Astrocyte (in vitro differentiated cells and primary cell): ENCODE results near the gene DGKH. TPM values are rescaled to one million over a fixed set of nuclear protein-coding genes. Genes with fewer than 3 reads are reported as not detected.

Source experiments
- DNase-seq: peaks from one replicate; pipeline ENCODE4 v3.0.0-alpha.2; 2010; ENCODE audit warnings: low read depth
- FAIRE-seq: peaks from 2 replicates; lab custom pipeline; 2011; peaks lifted over from hg19 to GRCh38; lab: Jason Lieb, UNC
- H2AFZ ChIP-seq: 2 replicates; pipeline ENCODE4 v1.6.0; 2012; ENCODE audit warnings: low read depth, low read length, inconsistent platforms
- H3K27ac ChIP-seq: 2 replicates; pipeline ENCODE4 v1.5.1; 2011; ENCODE audit warnings: low read depth, low read length, inconsistent platforms
- H3K27me3 ChIP-seq: 2 replicates; pipeline ENCODE4 v1.6.0; 2011; ENCODE audit warnings: low read length, inconsistent platforms; ENCODE audit not compliant: insufficient read depth
- H3K36me3 ChIP-seq: 2 replicates; pipeline ENCODE4 v1.5.1; 2011; ENCODE audit warnings: low read length, inconsistent platforms; ENCODE audit not compliant: insufficient read depth
- H3K4me1 ChIP-seq: 2 replicates; pipeline ENCODE4 v1.5.1; 2011; ENCODE audit warnings: low read length, inconsistent platforms; ENCODE audit not compliant: insufficient read depth
- H3K4me2 ChIP-seq: 2 replicates; pipeline ENCODE4 v1.6.0; 2012; ENCODE audit warnings: low read length, inconsistent platforms
- H3K4me3 ChIP-seq: 2 replicates; pipeline ENCODE4 v1.5.1; 2011; ENCODE audit warnings: low read depth, mild to moderate bottlenecking, low read length, inconsistent platforms; ENCODE audit not compliant: insufficient read depth
- H3K79me2 ChIP-seq: 2 replicates; pipeline ENCODE4 v1.6.0; 2012; ENCODE audit warnings: mild to moderate bottlenecking, low read length, inconsistent platforms; ENCODE audit not compliant: insufficient read depth
- H3K9ac ChIP-seq: 2 replicates; pipeline ENCODE4 v1.6.0; 2012; ENCODE audit warnings: mild to moderate bottlenecking, low read length, inconsistent platforms
- H3K9me3 ChIP-seq: 2 replicates; pipeline ENCODE4 v1.5.1; 2012; ENCODE audit warnings: low read depth, mild to moderate bottlenecking, low read length, inconsistent platforms; ENCODE audit not compliant: insufficient read depth
- H4K20me1 ChIP-seq: 2 replicates; pipeline ENCODE4 v1.6.0; 2012; ENCODE audit warnings: low read length, inconsistent platforms; ENCODE audit not compliant: insufficient read depth
- H3K27ac Mint-ChIP-seq: one replicate; pipeline ENCODE4 v1.8.0; 2021; ENCODE audit warnings: mild to moderate bottlenecking, mixed read lengths; ENCODE audit not compliant: unreplicated experiment
- H3K27me3 Mint-ChIP-seq: one replicate; pipeline ENCODE4 v1.8.0; 2021; ENCODE audit warnings: low read depth, mixed read lengths; ENCODE audit not compliant: unreplicated experiment
- H3K36me3 Mint-ChIP-seq: one replicate; pipeline ENCODE4 v1.8.0; 2021; ENCODE audit warnings: low read depth, mixed read lengths; ENCODE audit not compliant: unreplicated experiment
- H3K4me1 Mint-ChIP-seq: one replicate; pipeline ENCODE4 v1.8.0; 2021; ENCODE audit warnings: low read depth, mixed read lengths; ENCODE audit not compliant: unreplicated experiment
- H3K4me3 Mint-ChIP-seq: one replicate; pipeline ENCODE4 v1.8.0; 2021; ENCODE audit warnings: mild to moderate bottlenecking, moderate library complexity, mixed read lengths; ENCODE audit not compliant: unreplicated experiment
- H3K9me3 Mint-ChIP-seq: one replicate; pipeline ENCODE4 v1.8.0; 2021; ENCODE audit warnings: mild to moderate bottlenecking, mixed read lengths; ENCODE audit not compliant: unreplicated experiment
- EZH2 ChIP-seq: IDR thresholded peaks from 2 replicates; pipeline ENCODE4 v1.6.1; 2012; ENCODE audit warnings: mild to moderate bottlenecking, low read length, inconsistent platforms; ENCODE audit not compliant: insufficient read depth
- total RNA-seq: library from RNA; stranded (reverse); gene quantifications from 2 replicates; pipeline ENCODE4 v1.2.1, GENCODE V29; 2021
- TF ChIP-seq, protein P1 (sequence below): IDR thresholded peaks from 2 replicates; pipeline ENCODE4 v1.5.1; 2011; ENCODE audit warnings: low read depth, mild to moderate bottlenecking, inconsistent platforms, low read length, moderate library complexity; ENCODE audit not compliant: insufficient read depth

Gene DGKH
- total RNA-seq, 1 donor from 2014 or later, result 16.4 TPM

DNA sequence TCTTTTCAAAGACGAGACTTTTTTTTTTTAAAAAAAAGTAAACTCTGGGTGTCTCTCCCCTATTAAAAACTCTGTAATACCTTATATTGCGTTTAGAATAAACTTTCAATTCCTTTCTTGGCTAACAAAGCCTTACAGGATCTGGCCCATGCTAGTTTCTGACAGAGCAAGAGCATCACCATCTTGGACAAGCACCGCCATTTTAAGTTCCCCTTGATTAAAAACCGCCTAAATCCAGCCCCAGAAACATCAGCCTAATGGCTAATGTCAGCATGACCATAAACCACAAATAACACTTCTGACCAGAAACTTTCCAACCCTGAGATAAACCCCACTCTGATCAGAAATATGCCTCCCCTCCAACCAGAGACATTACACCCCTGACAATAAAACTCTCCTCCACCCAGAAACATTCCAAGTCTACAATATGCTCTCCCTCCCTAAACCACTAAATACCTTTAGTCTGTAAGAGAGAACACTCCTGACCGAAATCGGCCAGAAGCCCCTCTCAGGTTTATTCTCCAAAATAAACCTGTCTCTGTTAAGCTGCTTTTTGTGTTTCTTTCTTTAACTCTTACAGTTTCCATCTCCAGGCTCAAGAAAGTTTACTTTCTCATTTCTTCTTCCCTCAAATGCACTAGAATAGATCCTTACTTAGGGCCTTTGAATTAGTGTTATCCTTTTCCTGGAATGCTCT is 221.9 kb downstream of the DGKH start:
- H3K27me3 ChIP-seq, result no peaks in the 10 kb centered on the region
- H3K36me3 Mint-ChIP-seq, result no peaks in the 10 kb centered on the region
- H3K79me2 ChIP-seq, result peaks cover 31% of the 10 kb centered on the region
- no peak for TF ChIP-seq EZH2
- TF ChIP-seq, protein P1, sequence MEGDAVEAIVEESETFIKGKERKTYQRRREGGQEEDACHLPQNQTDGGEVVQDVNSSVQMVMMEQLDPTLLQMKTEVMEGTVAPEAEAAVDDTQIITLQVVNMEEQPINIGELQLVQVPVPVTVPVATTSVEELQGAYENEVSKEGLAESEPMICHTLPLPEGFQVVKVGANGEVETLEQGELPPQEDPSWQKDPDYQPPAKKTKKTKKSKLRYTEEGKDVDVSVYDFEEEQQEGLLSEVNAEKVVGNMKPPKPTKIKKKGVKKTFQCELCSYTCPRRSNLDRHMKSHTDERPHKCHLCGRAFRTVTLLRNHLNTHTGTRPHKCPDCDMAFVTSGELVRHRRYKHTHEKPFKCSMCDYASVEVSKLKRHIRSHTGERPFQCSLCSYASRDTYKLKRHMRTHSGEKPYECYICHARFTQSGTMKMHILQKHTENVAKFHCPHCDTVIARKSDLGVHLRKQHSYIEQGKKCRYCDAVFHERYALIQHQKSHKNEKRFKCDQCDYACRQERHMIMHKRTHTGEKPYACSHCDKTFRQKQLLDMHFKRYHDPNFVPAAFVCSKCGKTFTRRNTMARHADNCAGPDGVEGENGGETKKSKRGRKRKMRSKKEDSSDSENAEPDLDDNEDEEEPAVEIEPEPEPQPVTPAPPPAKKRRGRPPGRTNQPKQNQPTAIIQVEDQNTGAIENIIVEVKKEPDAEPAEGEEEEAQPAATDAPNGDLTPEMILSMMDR, result no peak
- DNase-seq, result no peak
- H3K27ac Mint-ChIP-seq, result no peak overlapping the region
- no peak overlapping the region for H3K9ac ChIP-seq
- no peaks in the 10 kb centered on the region for H3K9me3 ChIP-seq
- H3K4me2 ChIP-seq, result no peak overlapping the region
- peaks cover 5% of the 10 kb centered on the region for H3K4me1 ChIP-seq
- peak overlapping the region; percentile 89 for H3K4me3 Mint-ChIP-seq
- peaks cover 14% of the 10 kb centered on the region for H3K4me1 Mint-ChIP-seq
- H3K36me3 ChIP-seq, result no peaks in the 10 kb centered on the region
- no peaks in the 10 kb centered on the region for H3K27me3 Mint-ChIP-seq
- no peaks in the 10 kb centered on the region for H3K9me3 Mint-ChIP-seq
- no peak overlapping the region for H3K27ac ChIP-seq
- H2AFZ ChIP-seq, result no peak overlapping the region
- peaks cover under 1% of the 10 kb centered on the region for H4K20me1 ChIP-seq
- H3K4me3 ChIP-seq, result no peak overlapping the region
- FAIRE-seq, result no peak

DNA sequence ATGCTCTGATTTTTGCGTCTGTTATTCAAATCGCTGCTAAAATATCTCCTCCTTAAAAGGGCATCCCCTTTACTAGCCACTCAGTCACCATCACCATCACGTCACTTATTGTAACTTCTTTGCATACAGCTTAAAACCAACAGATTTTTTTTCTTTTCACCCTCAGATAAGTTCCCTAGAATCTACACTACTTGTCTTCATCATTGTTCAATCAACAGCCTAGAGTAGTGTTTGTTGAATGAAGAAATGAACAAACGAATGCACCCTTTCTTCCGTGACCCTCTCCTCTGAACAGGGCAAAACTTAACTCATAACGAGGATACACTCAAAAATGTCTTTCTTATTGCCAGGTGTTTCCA is 222.4 kb downstream of the DGKH start:
- Mint-ChIP-seq H3K36me3 (no peaks in the 10 kb centered on the region), H3K4me3 (peak overlapping the region; percentile 89), H3K4me1 (peaks cover 11% of the 10 kb centered on the region), H3K27ac (no peak overlapping the region), H3K9me3 (no peaks in the 10 kb centered on the region), H3K27me3 (no peaks in the 10 kb centered on the region)
- H3K9ac ChIP-seq, result peak overlapping the region; percentile 65
- H3K9me3 ChIP-seq, result no peaks in the 10 kb centered on the region
- H3K27ac ChIP-seq, result peak overlapping the region; percentile 73
- peak overlapping the region; percentile 73 for H2AFZ ChIP-seq
- peaks cover 5% of the 10 kb centered on the region for H4K20me1 ChIP-seq
- no peak for DNase-seq
- H3K79me2 ChIP-seq, result peaks cover 36% of the 10 kb centered on the region
- H3K4me1 ChIP-seq, result peaks cover 5% of the 10 kb centered on the region
- peak overlapping the region; percentile 80 for H3K4me2 ChIP-seq
- H3K36me3 ChIP-seq, result no peaks in the 10 kb centered on the region
- no peak for TF ChIP-seq EZH2
- TF ChIP-seq, protein P1, result no peak
- H3K27me3 ChIP-seq, result no peaks in the 10 kb centered on the region
- peak overlapping the region; percentile 63 for H3K4me3 ChIP-seq
- FAIRE-seq, result no peak
